Measurements from ENCODE around the gene PSMD14. TPM values are rescaled to one million over a fixed set of nuclear protein-coding genes. Genes with fewer than 3 reads are reported as not detected.
A peak's percentile ranks its signal among the peaks of the same experiment; 100 is the strongest.

The PSMD14 gene
- total and polyA plus RNA-seq, 2 of the 13 experiments (the other 11 are each of a cell fraction or from before 2014, with no cell fraction given): 60.6 to 149 TPM

DNA sequence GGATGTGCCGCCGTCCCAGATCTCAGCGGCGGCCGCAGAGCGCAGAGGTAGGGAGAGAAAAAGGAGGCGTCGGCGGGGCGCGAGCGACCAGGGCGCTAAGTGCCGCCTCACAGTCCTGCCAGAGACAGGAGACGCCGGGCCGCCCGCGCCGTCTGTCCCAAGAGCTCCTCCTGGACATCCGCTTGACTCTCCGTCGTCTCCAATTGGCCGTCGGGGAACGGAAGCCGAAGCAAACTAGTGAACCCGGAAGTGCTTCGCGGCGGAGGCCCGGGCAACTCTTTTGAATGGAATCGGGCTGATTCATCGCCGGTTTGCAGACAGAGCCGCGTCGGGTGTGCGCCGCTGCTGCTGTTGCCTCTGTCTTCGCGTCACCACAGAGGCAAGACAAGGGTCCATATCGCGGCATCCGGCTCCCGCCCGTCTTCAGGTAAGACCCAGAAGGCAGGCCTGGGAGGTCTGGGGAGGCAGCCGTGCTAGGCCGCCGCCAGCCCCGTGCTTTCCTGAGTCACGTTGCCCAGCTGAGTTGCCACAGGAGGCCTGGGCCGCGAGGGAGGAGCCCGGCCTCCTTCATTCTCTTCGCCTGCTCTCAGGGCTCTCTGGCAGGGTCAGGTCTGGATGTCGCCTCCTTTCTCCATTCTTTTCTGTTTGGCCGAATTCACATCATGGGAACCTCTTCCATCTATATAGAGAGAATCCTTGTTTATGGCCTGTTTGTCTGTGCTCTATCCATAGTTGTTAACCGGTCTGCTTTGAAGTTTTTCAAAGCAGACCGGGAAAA lies at the start of gene PSMD14 (continued):
- TF ChIP-seq, protein P1, sequence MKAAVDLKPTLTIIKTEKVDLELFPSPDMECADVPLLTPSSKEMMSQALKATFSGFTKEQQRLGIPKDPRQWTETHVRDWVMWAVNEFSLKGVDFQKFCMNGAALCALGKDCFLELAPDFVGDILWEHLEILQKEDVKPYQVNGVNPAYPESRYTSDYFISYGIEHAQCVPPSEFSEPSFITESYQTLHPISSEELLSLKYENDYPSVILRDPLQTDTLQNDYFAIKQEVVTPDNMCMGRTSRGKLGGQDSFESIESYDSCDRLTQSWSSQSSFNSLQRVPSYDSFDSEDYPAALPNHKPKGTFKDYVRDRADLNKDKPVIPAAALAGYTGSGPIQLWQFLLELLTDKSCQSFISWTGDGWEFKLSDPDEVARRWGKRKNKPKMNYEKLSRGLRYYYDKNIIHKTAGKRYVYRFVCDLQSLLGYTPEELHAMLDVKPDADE (CRISPR knock-in tag; IDR thresholded peaks at IDR 0.05): no peak
- TF ChIP-seq ZNF761 (CRISPR knock-in tag; conservative IDR thresholded peaks at IDR 0.05) (peak; percentile 85), CHD2 (IDR thresholded peaks at IDR 0.05; ENCODE audit: low read depth, low read length) (no peak), ZNF24 (IDR thresholded peaks at IDR 0.05) (no peak), SATB2 (CRISPR knock-in tag; IDR thresholded peaks at IDR 0.05) (peak; percentile 78), ZNF230 (CRISPR knock-in tag; IDR thresholded peaks at IDR 0.05) (peak; percentile 96), ZNF878 (CRISPR knock-in tag; IDR thresholded peaks at IDR 0.05) (no peak; the same call in none of the 2 replicates), ZFP82 (CRISPR knock-in tag; IDR thresholded peaks at IDR 0.05; ENCODE audit: borderline replicate concordance) (no peak), XRCC5 (optimal IDR thresholded peaks at IDR 0.05; ENCODE audit: low read length) (peak; percentile 81), YEATS4 (CRISPR knock-in tag; IDR thresholded peaks at IDR 0.05; ENCODE audit: borderline replicate concordance) (peak; percentile 94), ZNF20 (CRISPR knock-in tag; IDR thresholded peaks at IDR 0.05) (peak; percentile 88; the same call in 1 of the 2 replicates), FOXP1 (IDR thresholded peaks at IDR 0.05) (no peak), FOXP1 (CRISPR knock-in tag; IDR thresholded peaks at IDR 0.05) (no peak), CREB1 (IDR thresholded peaks at IDR 0.05) (peak; percentile 71), CREB1 (CRISPR knock-in tag; IDR thresholded peaks at IDR 0.05) (peak; percentile 29), RELA (CRISPR knock-in tag; IDR thresholded peaks at IDR 0.05) (peak; percentile 62; the same call in 1 of the 2 replicates), ZFP62 (CRISPR knock-in tag; IDR thresholded peaks at IDR 0.05) (no peak), ZNF644 (CRISPR knock-in tag; IDR thresholded peaks at IDR 0.05; ENCODE audit: low read depth) (peak; percentile 56; the same call in 1 of the 2 replicates), ZNF501 (CRISPR knock-in tag; IDR thresholded peaks at IDR 0.05) (peak; percentile 99), ELF4 (CRISPR knock-in tag; IDR thresholded peaks at IDR 0.05; ENCODE audit: borderline replicate concordance) (peak; percentile 96), EHMT2 (IDR thresholded peaks at IDR 0.05; ENCODE audit: borderline replicate concordance, low read depth, low read length) (no peak; the same call in 1 of the 2 replicates)
- TF ChIP-seq, protein P2, sequence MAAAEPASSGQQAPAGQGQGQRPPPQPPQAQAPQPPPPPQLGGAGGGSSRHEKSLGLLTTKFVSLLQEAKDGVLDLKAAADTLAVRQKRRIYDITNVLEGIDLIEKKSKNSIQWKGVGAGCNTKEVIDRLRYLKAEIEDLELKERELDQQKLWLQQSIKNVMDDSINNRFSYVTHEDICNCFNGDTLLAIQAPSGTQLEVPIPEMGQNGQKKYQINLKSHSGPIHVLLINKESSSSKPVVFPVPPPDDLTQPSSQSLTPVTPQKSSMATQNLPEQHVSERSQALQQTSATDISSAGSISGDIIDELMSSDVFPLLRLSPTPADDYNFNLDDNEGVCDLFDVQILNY (CRISPR knock-in tag; conservative IDR thresholded peaks at IDR 0.05): peak; percentile 80
- TF ChIP-seq, protein P3, sequence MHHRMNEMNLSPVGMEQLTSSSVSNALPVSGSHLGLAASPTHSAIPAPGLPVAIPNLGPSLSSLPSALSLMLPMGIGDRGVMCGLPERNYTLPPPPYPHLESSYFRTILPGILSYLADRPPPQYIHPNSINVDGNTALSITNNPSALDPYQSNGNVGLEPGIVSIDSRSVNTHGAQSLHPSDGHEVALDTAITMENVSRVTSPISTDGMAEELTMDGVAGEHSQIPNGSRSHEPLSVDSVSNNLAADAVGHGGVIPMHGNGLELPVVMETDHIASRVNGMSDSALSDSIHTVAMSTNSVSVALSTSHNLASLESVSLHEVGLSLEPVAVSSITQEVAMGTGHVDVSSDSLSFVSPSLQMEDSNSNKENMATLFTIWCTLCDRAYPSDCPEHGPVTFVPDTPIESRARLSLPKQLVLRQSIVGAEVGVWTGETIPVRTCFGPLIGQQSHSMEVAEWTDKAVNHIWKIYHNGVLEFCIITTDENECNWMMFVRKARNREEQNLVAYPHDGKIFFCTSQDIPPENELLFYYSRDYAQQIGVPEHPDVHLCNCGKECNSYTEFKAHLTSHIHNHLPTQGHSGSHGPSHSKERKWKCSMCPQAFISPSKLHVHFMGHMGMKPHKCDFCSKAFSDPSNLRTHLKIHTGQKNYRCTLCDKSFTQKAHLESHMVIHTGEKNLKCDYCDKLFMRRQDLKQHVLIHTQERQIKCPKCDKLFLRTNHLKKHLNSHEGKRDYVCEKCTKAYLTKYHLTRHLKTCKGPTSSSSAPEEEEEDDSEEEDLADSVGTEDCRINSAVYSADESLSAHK (CRISPR knock-in tag; IDR thresholded peaks at IDR 0.05; ENCODE audit: borderline replicate concordance): no peak
- TF ChIP-seq, protein P4, sequence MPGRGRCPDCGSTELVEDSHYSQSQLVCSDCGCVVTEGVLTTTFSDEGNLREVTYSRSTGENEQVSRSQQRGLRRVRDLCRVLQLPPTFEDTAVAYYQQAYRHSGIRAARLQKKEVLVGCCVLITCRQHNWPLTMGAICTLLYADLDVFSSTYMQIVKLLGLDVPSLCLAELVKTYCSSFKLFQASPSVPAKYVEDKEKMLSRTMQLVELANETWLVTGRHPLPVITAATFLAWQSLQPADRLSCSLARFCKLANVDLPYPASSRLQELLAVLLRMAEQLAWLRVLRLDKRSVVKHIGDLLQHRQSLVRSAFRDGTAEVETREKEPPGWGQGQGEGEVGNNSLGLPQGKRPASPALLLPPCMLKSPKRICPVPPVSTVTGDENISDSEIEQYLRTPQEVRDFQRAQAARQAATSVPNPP (CRISPR knock-in tag; IDR thresholded peaks at IDR 0.05): peak; percentile 68; the same call in 1 of the 2 replicates
- TF ChIP-seq, protein P5, sequence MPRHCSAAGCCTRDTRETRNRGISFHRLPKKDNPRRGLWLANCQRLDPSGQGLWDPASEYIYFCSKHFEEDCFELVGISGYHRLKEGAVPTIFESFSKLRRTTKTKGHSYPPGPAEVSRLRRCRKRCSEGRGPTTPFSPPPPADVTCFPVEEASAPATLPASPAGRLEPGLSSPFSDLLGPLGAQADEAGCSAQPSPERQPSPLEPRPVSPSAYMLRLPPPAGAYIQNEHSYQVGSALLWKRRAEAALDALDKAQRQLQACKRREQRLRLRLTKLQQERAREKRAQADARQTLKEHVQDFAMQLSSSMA (CRISPR knock-in tag; IDR thresholded peaks at IDR 0.05): peak; percentile 68; the same call in 1 of the 2 replicates

All from HepG2 (cell line).